GM23338 (cell line): Measurements from ENCODE around the gene ZNF853. TPM values are rescaled to one million over a fixed set of nuclear protein-coding genes. Genes with fewer than 3 reads are reported as not detected.

Experiments used
- ATAC-seq: fragments of 200-7000 bp; cut with Tn5 transposase; 3 replicates; pipeline ENCODE4 v1.9.1; 2020
- DNase-seq: peaks from one replicate; pipeline ENCODE4 v3.0.0-alpha.2; 2015; ENCODE audit warnings: low spot score
- H2AFZ ChIP-seq: fragments of 200-600 bp; sonication (generic); 2 replicates; pipeline ENCODE4 v1.8.0; 2016; ENCODE audit warnings: antibody characterized with exemption, mild to moderate bottlenecking, moderate library complexity
- H3F3A ChIP-seq: fragments of 200-600 bp; sonication (generic); replicated peaks from 2 replicates; pipeline ENCODE4 v1.8.0; 2017; ENCODE audit warnings: antibody characterized with exemption, mixed run types, low read depth
- H3K27ac ChIP-seq: fragments of 200-600 bp; sonication (generic); 2 replicates; pipeline ENCODE4 v1.6.1; 2016; ENCODE audit warnings: low read depth
- H3K27me3 ChIP-seq: fragments of 200-600 bp; sonication (generic); 2 replicates; pipeline ENCODE4 v1.8.0; 2016; ENCODE audit warnings: mild to moderate bottlenecking, mixed run types, moderate library complexity; ENCODE audit not compliant: insufficient read depth
- H3K36me3 ChIP-seq: fragments of 200-600 bp; sonication (generic); 2 replicates; pipeline ENCODE4 v1.8.0; 2016; ENCODE audit warnings: mild to moderate bottlenecking; ENCODE audit not compliant: insufficient read depth
- H3K4me1 ChIP-seq: fragments of 200-600 bp; sonication (generic); 2 replicates; pipeline ENCODE4 v1.8.0; 2016; ENCODE audit warnings: mild to moderate bottlenecking, moderate library complexity; ENCODE audit not compliant: insufficient read depth
- H3K4me2 ChIP-seq: fragments of 200-600 bp; sonication (generic); 2 replicates; pipeline ENCODE4 v1.7.1; 2017; ENCODE audit warnings: mixed run types
- H3K4me3 ChIP-seq: fragments of 200-600 bp; sonication (generic); 2 replicates; pipeline ENCODE4 v1.6.1; 2016; ENCODE audit warnings: mixed run types
- H3K79me2 ChIP-seq: fragments of 200-600 bp; sonication (generic); replicated peaks from 2 replicates; pipeline ENCODE4 v1.8.0; 2017; ENCODE audit warnings: mild to moderate bottlenecking; ENCODE audit not compliant: insufficient read depth
- H3K9me2 ChIP-seq: fragments of 200-600 bp; sonication (generic); 2 replicates; pipeline ENCODE4 v1.8.0; 2017; ENCODE audit not compliant: insufficient read depth
- H4K20me1 ChIP-seq: fragments of 200-600 bp; sonication (generic); replicated peaks from 2 replicates; pipeline ENCODE4 v1.8.0; 2017; ENCODE audit warnings: mild to moderate bottlenecking; ENCODE audit not compliant: insufficient read depth
- H3K27ac Mint-ChIP-seq: 2 replicates; pipeline ENCODE4 v1.8.0; 2020; ENCODE audit warnings: inconsistent platforms, mild to moderate bottlenecking, moderate library complexity, mixed read lengths
- H3K27me3 Mint-ChIP-seq: 3 replicates; pipeline ENCODE4 v1.8.0; 2022; ENCODE audit warnings: low read depth, mild to moderate bottlenecking, moderate library complexity, mixed read lengths, inconsistent platforms; ENCODE audit not compliant: insufficient read depth, poor library complexity
- H3K36me3 Mint-ChIP-seq: 3 replicates; pipeline ENCODE4 v1.8.0; 2021; ENCODE audit warnings: low read depth, mild to moderate bottlenecking, inconsistent platforms, moderate library complexity, mixed read lengths
- H3K4me1 Mint-ChIP-seq: 3 replicates; pipeline ENCODE4 v1.8.0; 2020; ENCODE audit warnings: mild to moderate bottlenecking, inconsistent platforms, mixed read lengths
- H3K4me3 Mint-ChIP-seq: 3 replicates; pipeline ENCODE4 v1.8.0; 2021; ENCODE audit warnings: moderate library complexity, mild to moderate bottlenecking, inconsistent platforms, mixed read lengths
- H3K9me3 Mint-ChIP-seq: 3 replicates; pipeline ENCODE4 v1.8.0; 2020; ENCODE audit warnings: moderate library complexity, mild to moderate bottlenecking, inconsistent platforms, mixed read lengths
- EZH2 ChIP-seq: fragments of 200-600 bp; sonication (generic); IDR thresholded peaks from one replicate; pipeline ENCODE4 v1.8.0; 2017; ENCODE audit warnings: antibody characterized with exemption, mild to moderate bottlenecking, low read depth; ENCODE audit not compliant: unreplicated experiment
- EZH2phosphoT487 ChIP-seq: fragments of 200-600 bp; sonication (generic); IDR thresholded peaks from one replicate; pipeline ENCODE4 v1.8.1; 2018; ENCODE audit warnings: antibody characterized with exemption; ENCODE audit not compliant: unreplicated experiment
- JUNB ChIP-seq: IDR thresholded peaks from one replicate; pipeline ENCODE4 v1.6.1; 2016; ENCODE audit warnings: antibody characterized with exemption; ENCODE audit not compliant: unreplicated experiment
- NANOG ChIP-seq: IDR thresholded peaks from 2 replicates; pipeline ENCODE4 v1.6.1; 2016; ENCODE audit warnings: antibody characterized with exemption, borderline replicate concordance
- POLR2AphosphoS5 ChIP-seq: IDR thresholded peaks from 2 replicates; pipeline ENCODE4 v1.6.1; 2016; ENCODE audit warnings: antibody characterized with exemption, low read depth
- STAT1 ChIP-seq: IDR thresholded peaks from one replicate; pipeline ENCODE4 v1.6.1; 2016; ENCODE audit warnings: antibody characterized with exemption; ENCODE audit not compliant: unreplicated experiment
- ZNF114 ChIP-seq: fragments of 250-450 bp; sonication (Bioruptor Pico); IDR thresholded peaks from 2 replicates; pipeline ENCODE4 v1.5.0; 2020; ENCODE audit warnings: mild to moderate bottlenecking, moderate library complexity
- ZNF331 ChIP-seq: fragments of 250-450 bp; sonication (Bioruptor Pico); IDR thresholded peaks from 2 replicates; pipeline ENCODE4 v1.5.0; 2020; ENCODE audit warnings: low read depth, mild to moderate bottlenecking, moderate library complexity
- ZNF462 ChIP-seq: fragments of 250-450 bp; sonication (Bioruptor Pico); IDR thresholded peaks from 2 replicates; pipeline ENCODE4 v1.5.0; 2020; ENCODE audit warnings: mild to moderate bottlenecking, moderate library complexity
- polyA plus RNA-seq: library from polyadenylated mRNA; unstranded; fragments of >200 nt; fragmentation: Nextera tagmentation; extraction: Ambion mirVana; gene quantifications from 2 replicates; pipeline ENCODE4 v1.2.1, GENCODE V29; 2016
- total RNA-seq: library from RNA; depleted of rRNA; stranded (reverse); fragments of >200 nt; shearing (Covaris generic); gene quantifications from 2 replicates; pipeline ENCODE4 v1.2.3, GENCODE V29; 2014

ZNF853 gene
- total and polyA plus RNA-seq, 2 experiments from 2014 or later, result 0.32 to 8.9 TPM

DNA sequence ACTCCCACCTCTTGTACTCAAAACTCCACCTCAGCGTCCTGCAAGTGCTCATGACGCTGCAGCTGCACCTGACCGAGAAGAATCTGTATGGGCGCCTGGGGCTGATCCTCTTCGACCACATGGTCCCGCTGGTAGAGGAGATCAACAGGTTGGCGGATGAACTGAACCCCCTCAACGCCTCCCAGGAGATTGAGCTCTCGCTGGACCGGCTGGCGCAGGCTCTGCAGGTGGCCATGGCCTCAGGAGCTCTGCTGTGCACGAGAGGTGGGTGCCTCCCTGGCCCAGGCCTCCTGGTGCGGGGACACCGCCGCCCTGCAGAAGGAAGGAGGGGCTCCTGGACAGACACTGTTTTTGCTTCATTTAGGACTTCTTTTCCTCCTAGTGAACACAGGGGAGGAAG, 15.3 kb upstream of the ZNF853 start (continued):
- TF ChIP-seq ZNF462, result no peak
- no peak for TF ChIP-seq STAT1

GRCh38 chr7:6604458-6604857, 11.0 kb upstream of the ZNF853 start:
- no peaks in the 10 kb centered on the region for H3K9me2 ChIP-seq
- DNase-seq (no peak), ATAC-seq (no peak)
- peaks cover 3% of the 10 kb centered on the region; the same call in 1 of the 2 replicates for H4K20me1 ChIP-seq
- Mint-ChIP-seq H3K36me3 (peaks cover 44% of the 10 kb centered on the region), H3K27ac (no peak overlapping the region), H3K4me3 (no peak overlapping the region), H3K9me3 (no peaks in the 10 kb centered on the region; the same call in 2 of the 3 replicates), H3K27me3 (peaks cover 7% of the 10 kb centered on the region), H3K4me1 (no peaks in the 10 kb centered on the region)
- H2AFZ ChIP-seq, result no peak overlapping the region
- H3K79me2 ChIP-seq, result no peaks in the 10 kb centered on the region
- no peak overlapping the region for H3K4me3 ChIP-seq
- H3K36me3 ChIP-seq, result no peaks in the 10 kb centered on the region
- H3F3A ChIP-seq, result no peaks in the 10 kb centered on the region
- H3K27ac ChIP-seq, result no peak overlapping the region
- no peaks in the 10 kb centered on the region for H3K27me3 ChIP-seq
- H3K4me2 ChIP-seq, result no peak overlapping the region
- no peaks in the 10 kb centered on the region for H3K4me1 ChIP-seq
- TF ChIP-seq POLR2AphosphoS5, result no peak
- no peak for TF ChIP-seq ZNF462
- TF ChIP-seq EZH2, result no peak
- no peak for TF ChIP-seq ZNF114 (CRISPR knock-in tag)
- no peak for TF ChIP-seq ZNF331 (CRISPR knock-in tag)
- TF ChIP-seq JUNB, result no peak
- no peak for TF ChIP-seq NANOG
- no peak for TF ChIP-seq EZH2phosphoT487
